ENCODE results near the gene MYO1C.
"Not testable (repeated sequence)": the region's sequence is repeated elsewhere in the genome, so short reads cannot be mapped to it uniquely, and the experiment has no call there.

MYO1C gene

DNA sequence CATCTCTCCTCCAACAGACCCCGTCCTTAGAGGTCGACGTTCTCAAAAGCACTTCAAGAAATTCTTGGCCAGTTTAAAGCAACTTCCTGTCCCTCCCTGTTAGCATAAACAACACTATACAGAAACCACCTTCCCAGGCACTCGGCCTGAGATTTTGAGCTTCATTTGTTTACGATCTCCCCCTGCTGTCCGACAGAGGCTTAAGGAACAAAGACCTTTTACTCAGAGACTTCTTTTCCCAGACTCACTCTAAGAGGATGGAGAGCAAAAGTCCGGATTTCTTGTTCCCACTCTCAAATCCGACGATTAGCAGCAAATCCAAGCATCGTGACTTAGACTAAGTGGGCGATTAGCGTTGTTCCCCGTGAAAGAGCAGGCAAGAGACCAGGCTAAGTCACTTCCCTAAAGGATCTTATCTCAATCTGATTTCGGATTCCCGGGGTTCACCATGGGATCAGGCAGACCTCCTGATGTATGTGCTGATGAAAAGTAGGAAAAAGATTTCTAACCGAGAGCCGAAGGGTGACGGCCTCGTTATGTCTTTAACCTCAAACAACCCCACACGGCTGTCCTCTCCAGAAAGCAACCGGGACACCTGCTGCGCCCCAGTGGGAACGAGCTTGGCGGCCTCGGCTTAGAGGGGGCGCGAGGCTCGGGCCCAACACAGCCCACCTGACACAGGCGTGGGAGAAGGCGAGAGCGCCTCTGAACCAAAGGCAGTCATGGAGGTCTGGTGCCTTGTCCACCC is 23.3 kb upstream of the MYO1C start:
- TF ChIP-seq, protein P1, sequence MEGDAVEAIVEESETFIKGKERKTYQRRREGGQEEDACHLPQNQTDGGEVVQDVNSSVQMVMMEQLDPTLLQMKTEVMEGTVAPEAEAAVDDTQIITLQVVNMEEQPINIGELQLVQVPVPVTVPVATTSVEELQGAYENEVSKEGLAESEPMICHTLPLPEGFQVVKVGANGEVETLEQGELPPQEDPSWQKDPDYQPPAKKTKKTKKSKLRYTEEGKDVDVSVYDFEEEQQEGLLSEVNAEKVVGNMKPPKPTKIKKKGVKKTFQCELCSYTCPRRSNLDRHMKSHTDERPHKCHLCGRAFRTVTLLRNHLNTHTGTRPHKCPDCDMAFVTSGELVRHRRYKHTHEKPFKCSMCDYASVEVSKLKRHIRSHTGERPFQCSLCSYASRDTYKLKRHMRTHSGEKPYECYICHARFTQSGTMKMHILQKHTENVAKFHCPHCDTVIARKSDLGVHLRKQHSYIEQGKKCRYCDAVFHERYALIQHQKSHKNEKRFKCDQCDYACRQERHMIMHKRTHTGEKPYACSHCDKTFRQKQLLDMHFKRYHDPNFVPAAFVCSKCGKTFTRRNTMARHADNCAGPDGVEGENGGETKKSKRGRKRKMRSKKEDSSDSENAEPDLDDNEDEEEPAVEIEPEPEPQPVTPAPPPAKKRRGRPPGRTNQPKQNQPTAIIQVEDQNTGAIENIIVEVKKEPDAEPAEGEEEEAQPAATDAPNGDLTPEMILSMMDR (conservative IDR thresholded peaks at IDR 0.05): peak; percentile 71
- H3K27ac ChIP-seq: peak overlapping the region; percentile 96

DNA sequence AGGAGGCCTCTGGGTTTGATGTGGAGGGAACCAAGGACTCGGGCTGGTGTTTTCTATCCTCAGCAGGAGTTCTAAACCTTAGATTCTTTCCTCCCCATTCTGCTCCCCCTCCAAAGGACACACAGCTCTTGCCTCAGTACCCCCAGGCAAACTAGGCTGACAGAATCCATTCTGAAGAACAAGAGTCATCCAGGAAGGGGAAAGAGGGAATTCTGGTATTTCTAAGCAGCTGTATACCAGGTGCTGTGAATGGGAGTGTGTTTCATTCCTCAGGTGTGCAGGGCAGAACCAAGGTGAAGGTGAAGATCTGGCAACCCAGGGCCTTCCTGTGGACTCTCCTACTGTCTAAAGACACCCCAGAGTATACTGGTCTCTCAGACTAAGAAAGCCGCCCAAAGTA is 19.9 kb upstream of the MYO1C start:
- TF ChIP-seq, protein P1 (conservative IDR thresholded peaks at IDR 0.05): no peak
- no peak overlapping the region for H3K27ac ChIP-seq

DNA sequence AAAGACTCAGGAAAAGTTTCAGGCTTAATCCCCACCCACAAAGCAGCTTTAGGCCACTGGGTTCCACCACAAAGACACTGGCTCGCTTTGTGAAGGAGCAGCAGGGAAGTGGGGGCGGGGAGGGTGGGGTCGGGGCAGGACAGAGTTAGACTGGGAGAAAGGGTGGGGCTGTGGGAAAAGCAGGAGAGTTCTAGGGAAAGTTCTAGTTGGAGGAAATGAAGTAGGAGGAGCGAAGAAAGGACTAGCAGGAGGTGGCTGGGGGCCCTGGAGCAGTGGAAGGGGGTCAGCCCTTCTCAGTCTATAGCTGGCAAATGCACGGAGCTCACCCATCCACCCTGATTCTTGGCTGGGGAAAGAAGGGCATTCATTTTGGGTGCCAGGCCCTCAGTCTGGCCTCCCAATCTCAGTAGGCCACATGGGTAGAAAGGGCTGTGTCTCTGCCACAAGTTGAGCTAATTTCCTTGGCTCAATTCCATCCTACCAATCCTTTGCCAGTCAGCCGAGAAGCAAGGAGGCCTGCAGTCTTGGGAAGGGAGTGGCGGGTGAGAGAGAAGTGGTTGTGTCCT is 19.4 kb upstream of the MYO1C start:
- TF ChIP-seq, protein P1 (conservative IDR thresholded peaks at IDR 0.05): no peak
- H3K27ac ChIP-seq: no peak overlapping the region

DNA sequence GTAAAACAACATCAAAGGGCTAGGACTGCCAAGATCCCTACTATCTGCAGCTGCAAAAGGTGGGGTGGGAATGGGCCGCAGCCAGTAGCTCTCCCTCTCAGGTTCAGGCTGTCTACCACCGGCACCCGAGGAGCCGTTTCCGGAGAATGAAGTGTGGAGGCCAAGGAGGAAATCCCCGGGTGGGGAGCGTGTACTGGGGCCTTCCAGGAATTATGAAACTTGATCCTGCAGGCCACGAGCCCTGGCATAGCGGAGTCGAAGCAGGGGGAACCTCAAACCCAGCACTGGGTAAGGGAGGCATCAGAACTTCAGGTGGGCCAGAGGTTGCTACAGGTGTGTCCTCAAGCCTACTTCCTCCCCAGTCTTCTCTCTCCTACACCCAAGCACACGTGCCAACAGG is 18.8 kb upstream of the MYO1C start:
- no peak overlapping the region for H3K27ac ChIP-seq
- TF ChIP-seq, protein P1 (conservative IDR thresholded peaks at IDR 0.05): no peak

DNA sequence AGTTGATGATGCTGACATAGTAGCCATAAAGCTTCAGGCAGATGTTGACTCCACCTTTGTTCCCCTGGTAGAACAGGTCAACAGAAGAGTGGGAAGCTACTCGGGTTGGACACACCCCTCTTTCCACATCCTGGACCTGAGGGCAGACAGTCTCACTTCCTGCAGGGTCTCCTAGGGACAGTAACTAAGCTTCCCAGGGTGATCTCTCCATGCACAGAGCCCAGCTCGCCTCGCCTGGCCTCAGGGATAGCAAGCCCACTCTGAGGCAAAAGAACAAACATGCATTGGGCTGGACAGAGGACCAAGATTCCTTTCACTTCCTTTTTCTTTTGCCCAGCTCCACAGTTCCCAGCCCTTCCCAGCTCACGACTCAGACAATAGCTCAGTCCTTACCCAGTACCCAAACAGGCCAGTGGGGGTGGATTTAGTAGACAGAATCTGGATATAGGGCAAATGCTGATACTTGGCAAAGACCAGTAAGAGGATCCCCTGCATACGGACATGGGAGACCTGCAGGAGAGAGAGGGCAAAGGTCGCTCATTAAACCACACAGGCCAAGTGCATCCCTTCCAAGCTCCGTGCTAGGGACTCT is 16.9 kb upstream of the MYO1C start:
- H3K27ac ChIP-seq: no peak overlapping the region
- TF ChIP-seq, protein P1 (conservative IDR thresholded peaks at IDR 0.05): no peak

DNA sequence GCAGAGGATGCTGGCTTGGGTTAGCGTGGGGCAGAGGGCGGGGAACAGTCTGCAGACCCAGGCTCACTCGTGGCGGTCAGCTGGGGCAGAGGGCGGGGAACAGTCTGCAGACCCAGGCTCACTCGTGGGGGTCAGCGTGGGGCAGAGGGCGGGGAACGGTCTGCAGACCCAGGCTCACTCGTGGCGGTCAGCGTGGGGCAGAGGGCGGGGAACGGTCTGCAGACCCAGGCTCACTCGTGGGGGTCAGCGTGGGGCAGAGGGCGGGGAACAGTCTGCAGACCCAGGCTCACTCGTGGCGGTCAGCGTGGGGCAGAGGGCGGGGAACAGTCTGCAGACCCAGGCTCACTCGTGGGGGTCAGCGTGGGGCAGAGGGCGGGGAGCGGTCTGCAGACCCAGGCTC is 16.2 kb upstream of the MYO1C start:
- not testable (repeated sequence) for H3K27ac ChIP-seq

DNA sequence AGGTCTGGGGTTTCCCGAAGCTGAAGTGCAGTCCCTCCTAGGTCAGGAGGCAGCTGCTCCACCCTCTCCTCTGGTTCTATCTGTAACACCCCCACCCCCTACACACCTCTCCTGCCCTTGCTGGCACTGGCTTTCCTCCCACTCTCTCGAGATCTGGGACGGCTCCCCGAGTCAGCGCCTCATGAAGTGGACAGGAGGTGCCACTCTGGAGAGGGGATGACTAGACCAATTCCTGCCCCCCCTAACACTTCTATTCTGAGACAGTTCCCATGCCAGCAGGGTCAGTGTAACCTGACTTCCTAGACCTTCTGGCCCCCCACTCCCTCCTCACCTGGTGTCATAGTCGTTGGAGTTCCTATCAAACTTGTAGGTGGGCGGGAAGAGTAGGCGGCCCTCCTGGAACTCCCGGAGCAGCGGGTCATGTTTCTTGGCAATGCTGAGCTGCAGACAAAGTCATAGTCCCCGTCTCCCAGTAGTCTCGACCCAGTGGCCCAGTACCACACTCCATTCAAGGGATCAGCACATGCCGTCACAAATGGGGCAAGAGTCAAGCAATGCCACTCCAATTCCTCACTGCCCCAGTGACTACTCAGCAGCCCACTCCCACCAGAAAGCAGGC is 14.3 kb upstream of the MYO1C start:
- no peak overlapping the region for H3K27ac ChIP-seq
- TF ChIP-seq, protein P1 (conservative IDR thresholded peaks at IDR 0.05): no peak
